CMK (cell line): ENCODE measurements around the gene STRIT1.
"Not testable (repeated sequence)": the region's sequence is repeated elsewhere in the genome, so short reads cannot be mapped to it uniquely, and the experiment has no call there.

Source experiments
- DNase-seq: peaks from one replicate; pipeline ENCODE4 v3.0.0-alpha.2; 2010; ENCODE audit warnings: low read depth

STRIT1 gene

GRCh38 chr3:155313300-155313699 is 19.8 kb upstream of the STRIT1 start:
- no peak for DNase-seq

DNA sequence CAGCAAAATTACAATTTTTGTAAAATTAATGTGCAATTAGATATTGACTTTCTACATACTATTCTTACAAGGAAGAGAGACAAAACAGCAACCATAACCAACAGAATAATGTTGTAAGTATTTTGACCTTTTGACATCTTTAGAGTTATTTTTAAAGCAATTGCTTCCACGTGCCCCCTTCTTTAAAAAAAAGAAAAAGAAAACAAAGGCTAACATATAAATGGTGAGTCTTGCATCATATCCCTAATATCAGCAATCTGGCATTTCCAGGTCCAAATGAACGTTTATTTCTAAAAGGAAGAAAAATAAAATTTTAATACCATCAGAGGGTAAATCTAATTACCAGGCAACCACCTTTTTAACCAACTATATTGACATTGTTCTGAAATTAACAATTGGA is 19.3 kb upstream of the STRIT1 start:
- no peak for DNase-seq

DNA sequence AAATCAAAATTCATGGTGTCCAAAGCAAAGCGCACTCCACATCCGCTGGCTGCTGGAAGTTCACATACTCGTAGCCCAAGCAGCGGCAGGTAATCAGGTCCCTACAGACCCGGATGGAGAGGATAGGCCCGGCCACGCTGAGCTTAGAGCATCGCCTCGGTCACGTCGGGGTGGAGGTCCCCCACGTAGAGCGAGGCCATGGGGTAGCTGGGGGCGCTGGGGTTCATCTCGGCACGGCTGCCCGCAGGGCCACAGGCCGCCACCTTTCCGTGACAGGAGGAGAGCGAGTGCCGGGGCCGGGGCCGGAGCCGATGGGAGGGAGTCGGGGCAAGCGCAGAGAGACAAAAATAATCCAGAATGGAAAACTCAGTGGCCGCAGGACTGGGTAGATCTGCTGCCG is 16.1 kb upstream of the STRIT1 start:
- no peak for DNase-seq

DNA sequence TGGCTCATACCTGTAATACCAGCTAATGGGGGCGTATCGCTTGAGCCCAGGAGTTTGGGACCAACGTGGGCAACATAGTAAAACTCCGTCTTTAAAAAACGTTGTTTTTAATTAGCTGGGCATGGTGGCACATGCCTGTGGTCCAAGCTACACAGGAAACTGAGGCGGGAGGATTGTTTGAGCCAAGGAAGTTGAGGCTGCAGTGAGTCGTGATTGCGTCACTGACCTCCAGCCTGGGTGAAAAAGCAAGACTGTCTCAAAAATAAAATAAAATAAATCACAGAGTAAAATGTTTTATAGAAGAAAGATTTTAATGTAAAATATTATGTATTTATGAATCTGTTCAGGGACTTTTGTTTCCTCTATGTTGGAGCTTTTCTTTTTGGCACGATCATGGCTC is 15.3 kb upstream of the STRIT1 start:
- no peak for DNase-seq

DNA sequence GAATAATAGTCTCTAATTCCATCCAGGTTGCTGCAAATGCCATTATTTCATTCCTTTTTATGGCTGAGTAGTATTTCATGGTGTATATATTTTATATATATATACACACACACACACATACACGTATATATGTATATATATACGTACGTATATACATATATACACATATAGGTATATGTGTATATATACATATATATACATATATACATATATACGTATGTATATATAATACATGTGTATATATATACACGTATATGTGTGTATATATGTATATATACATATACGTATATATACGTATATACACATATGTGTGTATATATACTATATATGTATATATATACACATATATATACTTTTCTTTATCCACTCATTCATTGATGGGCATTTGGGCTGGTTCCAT is 13.7 kb upstream of the STRIT1 start:
- no peak for DNase-seq

GRCh38 chr3:155304394-155304793 is 10.9 kb upstream of the STRIT1 start:
- no peak for DNase-seq

DNA sequence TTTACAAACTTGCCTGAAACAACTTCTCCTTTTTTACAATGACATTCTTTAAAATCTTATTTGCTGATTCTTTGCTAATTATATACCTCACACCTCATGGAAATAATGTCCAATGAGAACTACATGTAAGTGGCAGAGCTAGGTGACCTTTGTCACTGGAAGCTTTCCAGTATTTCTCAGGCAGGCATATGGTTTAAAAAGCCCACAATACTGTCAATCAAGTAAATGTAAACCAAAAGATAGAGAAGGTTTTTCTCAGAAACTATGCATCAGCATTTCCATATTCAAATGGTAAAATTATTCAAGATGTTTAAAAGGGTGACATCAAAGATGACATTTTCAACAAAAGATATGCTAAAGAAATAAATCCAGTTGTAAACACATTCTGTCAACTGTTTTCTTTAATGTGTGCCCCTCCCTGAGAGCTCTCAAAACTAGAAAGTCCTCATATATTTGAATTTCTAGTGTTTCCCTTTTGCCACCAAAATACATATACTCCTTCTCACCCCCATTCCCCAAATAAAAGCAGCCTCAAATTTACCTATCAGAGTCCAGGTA is 10.1 kb upstream of the STRIT1 start:
- no peak for DNase-seq

DNA sequence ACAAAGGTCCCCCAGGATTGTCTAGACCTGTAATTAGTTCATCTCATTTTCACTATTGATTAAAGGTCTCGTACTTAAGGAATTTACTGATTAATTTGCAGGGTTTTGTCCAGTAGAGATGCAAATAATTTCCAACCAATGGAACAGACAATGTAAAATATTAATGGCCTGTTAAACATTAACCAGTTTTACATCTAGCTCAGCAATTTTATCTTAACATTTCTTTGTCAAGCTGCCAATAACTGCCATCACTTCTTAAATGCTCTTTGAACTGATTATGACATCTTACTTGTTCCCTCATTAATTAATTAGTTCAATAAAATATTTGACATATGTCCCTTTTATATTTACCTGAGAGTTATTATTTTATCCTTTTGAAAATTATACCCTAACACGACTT is 9.4 kb upstream of the STRIT1 start:
- DNase-seq: no peak

DNA sequence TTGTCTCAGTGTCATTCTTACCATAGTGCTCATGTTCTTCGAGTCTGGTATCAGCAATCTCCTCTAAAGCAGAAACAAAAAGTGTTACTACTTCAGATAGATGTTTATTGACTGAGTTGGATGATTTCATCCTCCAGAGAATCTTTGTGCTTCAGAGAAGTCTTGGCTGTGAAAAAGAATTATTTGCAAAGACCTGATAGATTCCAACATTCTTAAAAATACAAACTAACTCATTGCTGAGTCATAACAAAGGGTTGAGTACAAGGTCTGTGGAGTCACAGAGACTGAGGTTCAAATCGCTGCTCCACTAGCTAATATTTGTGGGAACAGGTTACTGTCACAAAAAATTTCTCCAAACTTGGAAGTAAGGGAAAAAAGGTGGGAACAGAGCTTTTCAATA is 9.0 kb upstream of the STRIT1 start:
- no peak for DNase-seq

GRCh38 chr3:155297100-155297499 is 3.6 kb upstream of the STRIT1 start:
- DNase-seq: no peak

- no peak for DNase-seq
Observed at GRCh38 chr3:155296413-155296812, 2.9 kb upstream of the STRIT1 start.

DNA sequence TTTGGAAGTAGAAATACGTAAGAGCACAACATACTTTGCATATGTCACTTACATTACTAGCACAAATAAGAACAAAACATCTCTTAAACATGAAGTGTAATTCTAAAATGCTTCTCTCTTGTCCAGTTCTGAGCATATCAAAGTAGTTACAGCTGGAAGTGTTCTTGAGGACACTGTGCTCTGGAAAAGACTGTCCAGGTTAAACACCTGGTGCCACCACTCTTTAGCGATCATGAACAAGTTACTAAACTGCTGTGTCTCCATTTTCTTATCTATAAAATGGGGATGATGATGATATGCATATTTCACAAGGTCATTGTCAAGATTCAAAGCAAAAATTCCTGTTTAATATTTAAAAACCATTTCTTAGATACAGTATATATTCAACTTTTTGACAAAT is 790 bp downstream of the STRIT1 start:
- no peak for DNase-seq

DNA sequence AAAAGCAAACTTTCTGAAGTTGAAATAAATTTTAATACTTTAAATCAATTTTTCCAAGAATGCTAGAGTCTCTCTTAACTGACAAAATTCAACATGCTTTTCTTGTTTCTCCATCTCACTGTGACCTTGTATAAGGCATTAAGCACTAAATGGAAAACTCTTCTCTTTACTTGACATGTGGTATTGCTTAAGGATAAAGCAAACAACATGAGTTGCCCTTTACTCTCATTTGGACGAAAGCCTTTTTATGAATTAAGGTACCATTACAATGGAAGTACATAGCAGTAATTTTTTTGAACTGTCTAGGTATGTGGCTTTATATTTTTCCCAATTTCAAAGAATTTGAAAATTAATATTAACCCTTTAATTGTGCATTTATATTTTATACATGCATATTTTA is 1.4 kb downstream of the STRIT1 start:
- DNase-seq: no peak

GRCh38 chr3:155286736-155287135 is 6.7 kb downstream of the STRIT1 start:
- DNase-seq: no peak

DNA sequence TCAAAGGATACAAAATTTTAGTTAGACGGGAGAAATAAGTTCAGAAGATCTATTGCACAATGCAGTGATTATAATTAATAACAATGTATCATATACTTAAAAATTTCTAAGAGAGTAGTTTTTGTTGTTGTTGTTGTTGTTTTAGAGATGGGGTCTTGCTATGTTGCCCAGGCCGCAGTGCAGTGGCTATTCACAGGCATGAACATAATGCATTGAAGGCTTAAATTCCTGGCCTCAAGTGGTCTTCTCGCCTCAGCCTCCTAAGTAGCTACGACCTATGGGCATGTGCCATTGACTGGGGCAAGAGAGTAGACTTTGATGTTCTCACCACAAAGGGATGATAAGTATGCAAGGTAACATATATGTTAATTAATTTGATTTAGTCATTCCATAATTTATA is 7.5 kb downstream of the STRIT1 start:
- DNase-seq: no peak

GRCh38 chr3:155283092-155284056 is 10.1 kb downstream of the STRIT1 start:
- no peak for DNase-seq

DNA sequence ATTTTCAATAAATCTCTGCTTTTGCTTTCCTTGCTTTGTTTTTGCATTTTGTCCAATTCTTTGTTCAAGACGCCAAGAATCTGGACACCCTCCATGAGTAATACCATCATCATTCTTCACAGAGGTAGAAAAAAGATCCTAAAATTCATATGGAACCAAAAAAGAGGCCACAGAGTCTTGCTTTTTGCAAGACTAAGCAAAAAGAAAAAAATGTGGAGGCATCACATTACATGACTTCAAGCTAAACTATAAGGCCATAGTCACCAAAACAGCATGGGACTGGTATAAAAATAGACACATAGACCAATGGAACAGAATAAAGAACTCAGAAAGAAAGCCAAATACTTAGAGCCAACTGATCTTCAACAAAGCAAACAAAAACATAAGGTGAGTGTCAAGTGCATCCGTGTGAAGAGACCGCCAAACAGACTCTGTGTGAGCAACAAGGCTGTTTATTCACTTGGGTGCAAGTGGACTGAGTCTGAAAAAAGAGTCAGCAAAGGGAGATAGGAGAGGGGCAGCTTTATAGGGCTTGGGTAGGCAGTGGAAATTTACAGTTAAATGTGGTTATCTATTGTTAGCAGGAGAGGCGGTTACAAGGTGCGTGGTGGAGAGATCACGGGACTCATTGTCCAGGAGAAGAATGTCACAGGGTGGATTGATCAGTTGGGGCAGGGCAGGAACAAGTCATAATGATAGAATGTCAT is 10.9 kb downstream of the STRIT1 start:
- DNase-seq: no peak

- no peak for DNase-seq
Observed at GRCh38 chr3:155281912-155282311, 11.6 kb downstream of the STRIT1 start.

- DNase-seq: not testable (repeated sequence)
Observed at GRCh38 chr3:155276089-155276488, 17.4 kb downstream of the STRIT1 start.

DNA sequence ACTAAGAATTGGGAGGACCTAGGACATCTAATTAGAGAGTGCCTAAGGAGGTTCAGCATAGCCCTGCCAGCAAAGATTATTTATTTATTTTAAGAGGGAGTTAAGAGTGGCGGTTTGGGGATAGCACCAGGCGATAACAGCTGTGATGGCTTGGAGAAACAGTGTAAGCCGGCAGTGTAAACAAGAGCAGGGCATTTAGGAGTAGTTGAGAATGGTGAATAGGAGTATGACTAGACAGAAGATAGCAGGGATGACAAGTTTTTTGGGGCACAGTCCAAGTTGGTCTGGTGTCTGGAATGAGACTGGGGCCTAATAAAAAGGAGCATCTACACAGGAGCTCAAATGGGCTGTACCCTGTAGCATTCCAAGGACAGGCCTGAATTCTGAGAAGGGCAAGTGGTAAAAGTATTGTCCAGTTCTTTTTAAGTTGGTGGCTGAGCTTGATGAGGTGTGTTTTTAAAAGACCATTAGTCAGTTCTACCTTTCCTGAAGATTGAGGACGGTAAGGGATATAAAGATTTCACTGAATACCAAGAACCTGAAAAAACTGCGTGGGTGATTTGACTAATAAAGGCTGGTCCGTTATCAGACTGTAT is 18.2 kb downstream of the STRIT1 start:
- not testable (repeated sequence) for DNase-seq

DNA sequence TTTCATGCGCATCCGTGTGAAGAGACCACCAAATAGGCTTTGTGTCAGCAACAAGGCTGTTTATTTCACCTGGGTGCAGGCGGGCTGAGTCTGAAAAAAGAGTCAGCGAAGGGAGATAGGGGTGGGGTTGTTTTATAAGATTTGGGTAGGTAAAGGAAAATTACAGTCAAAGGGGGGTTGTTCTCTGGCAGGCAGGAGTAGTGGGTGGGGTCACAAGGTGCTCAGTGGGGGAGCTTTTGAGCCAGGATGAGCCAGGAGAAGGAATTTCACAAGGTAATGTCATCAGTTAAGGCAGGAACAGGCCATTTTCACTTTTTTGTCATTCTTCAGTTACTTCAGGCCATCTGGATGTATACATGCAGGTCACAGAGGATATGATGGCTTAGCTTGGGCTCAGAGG is 19.0 kb downstream of the STRIT1 start:
- DNase-seq: not testable (repeated sequence)

GRCh38 chr3:155271343-155271613 is 22.2 kb downstream of the STRIT1 start:
- no peak for DNase-seq
